Mucosa of rectum (tissue), 2 donors: ENCODE measurements around the gene CCDC197.

ENCODE experiments used
- H3K27ac ChIP-seq, 2 donors: one replicate each; pipeline ENCODE4 v1.7.0; 2013; ENCODE audit warnings: inconsistent platforms in 2 of 2, low read depth in 2 of 2, low read length in 2 of 2
- H3K27me3 ChIP-seq, 2 donors: one replicate each; pipeline ENCODE4 v1.7.0; 2013; ENCODE audit warnings: low read length in 2 of 2; ENCODE audit not compliant: control insufficient read depth in 2 of 2, insufficient read depth in 2 of 2
- H3K36me3 ChIP-seq, 2 donors: one replicate each; pipeline ENCODE4 v1.7.0; 2013; ENCODE audit warnings: low read length in 2 of 2; ENCODE audit not compliant: control insufficient read depth in 2 of 2, insufficient read depth in 2 of 2
- H3K4me1 ChIP-seq, 2 donors: one replicate each; pipeline ENCODE4 v1.7.0; 2013; ENCODE audit warnings: low read length in 2 of 2, mild to moderate bottlenecking in 1 of 2; ENCODE audit not compliant: control insufficient read depth in 2 of 2, insufficient read depth in 2 of 2
- H3K4me3 ChIP-seq, 2 donors: one replicate each; pipeline ENCODE4 v1.7.0; 2013; ENCODE audit warnings: low read length in 2 of 2
- H3K9ac ChIP-seq, 2 donors: one replicate each; pipeline ENCODE4 v1.7.0; 2013; ENCODE audit warnings: low read length in 2 of 2, low read depth in 1 of 2, mild to moderate bottlenecking in 1 of 2
- H3K9me3 ChIP-seq, 2 donors: one replicate each; pipeline ENCODE4 v1.7.0; 2013; ENCODE audit warnings: low read length in 2 of 2; ENCODE audit not compliant: control insufficient read depth in 2 of 2
- donor health status: healthy.
- donor health status: Normal muscosa, but diverticular disease.

Gene CCDC197

GRCh38 chr14:93987376-93987775, 9.7 kb upstream of the CCDC197 start:
- H3K27ac ChIP-seq: no peak overlapping the region
- H3K9ac ChIP-seq: no peak overlapping the region
- H3K4me3 ChIP-seq: no peak overlapping the region

GRCh38 chr14:93987815-93988476, 9.2 kb upstream of the CCDC197 start:
- Histone ChIP-seq H3K9ac (no peak overlapping the region), H3K27ac (no peak overlapping the region), H3K27me3 (peaks cover 0 to 2% of the 10 kb centered on the region in 2 donors), H3K36me3 (no peaks in the 10 kb centered on the region), H3K9me3 (no peaks in the 10 kb centered on the region), H3K4me3 (no peak overlapping the region), H3K4me1 (no peaks in the 10 kb centered on the region)

More at GRCh38 chr14:93987376-93987775, 9.7 kb upstream of the CCDC197 start:
- Histone ChIP-seq H3K36me3 (no peaks in the 10 kb centered on the region), H3K4me1 (no peaks in the 10 kb centered on the region), H3K9me3 (no peaks in the 10 kb centered on the region), H3K27me3 (peaks cover 0 to 2% of the 10 kb centered on the region in 2 donors)

GRCh38 chr14:93989939-93990338, 7.2 kb upstream of the CCDC197 start:
- H3K9ac ChIP-seq: no peak overlapping the region

GRCh38 chr14:93991212-93991611, 5.9 kb upstream of the CCDC197 start:
- H3K4me3 ChIP-seq: no peak overlapping the region
- H3K27ac ChIP-seq: no peak overlapping the region
- no peak overlapping the region for H3K9ac ChIP-seq
- H3K9me3 ChIP-seq: no peaks in the 10 kb centered on the region
- peaks cover 0 to 2% of the 10 kb centered on the region in 2 donors for H3K27me3 ChIP-seq
- H3K36me3 ChIP-seq: no peaks in the 10 kb centered on the region
- H3K4me1 ChIP-seq: no peaks in the 10 kb centered on the region

More at GRCh38 chr14:93989939-93990338, 7.2 kb upstream of the CCDC197 start:
- H3K27ac ChIP-seq: no peak overlapping the region
- H3K36me3 ChIP-seq: no peaks in the 10 kb centered on the region
- peaks cover 0 to 2% of the 10 kb centered on the region in 2 donors for H3K27me3 ChIP-seq
- no peak overlapping the region for H3K4me3 ChIP-seq
- H3K9me3 ChIP-seq: no peaks in the 10 kb centered on the region
- H3K4me1 ChIP-seq: no peaks in the 10 kb centered on the region

GRCh38 chr14:93991649-93992048, 5.5 kb upstream of the CCDC197 start:
- Histone ChIP-seq H3K27ac (no peak overlapping the region), H3K9me3 (no peaks in the 10 kb centered on the region), H3K4me1 (no peaks in the 10 kb centered on the region), H3K9ac (no peak overlapping the region), H3K27me3 (peaks cover 0 to 2% of the 10 kb centered on the region in 2 donors), H3K36me3 (no peaks in the 10 kb centered on the region), H3K4me3 (no peak overlapping the region)

GRCh38 chr14:93993382-93993781, 3.7 kb upstream of the CCDC197 start:
- Histone ChIP-seq H3K36me3 (no peaks in the 10 kb centered on the region), H3K27ac (no peak overlapping the region), H3K9me3 (no peaks in the 10 kb centered on the region), H3K4me3 (no peak overlapping the region), H3K9ac (no peak overlapping the region), H3K27me3 (peaks cover 0 to 2% of the 10 kb centered on the region in 2 donors), H3K4me1 (no peaks in the 10 kb centered on the region)

GRCh38 chr14:93994919-93995682, 2.0 kb upstream of the CCDC197 start:
- Histone ChIP-seq H3K4me3 (no peak overlapping the region), H3K36me3 (no peaks in the 10 kb centered on the region), H3K9me3 (no peaks in the 10 kb centered on the region), H3K4me1 (no peaks in the 10 kb centered on the region), H3K9ac (no peak overlapping the region), H3K27ac (peak overlapping the region in 1 of 2 donors; percentile 6), H3K27me3 (peaks cover 0 to 2% of the 10 kb centered on the region in 2 donors)

- no peaks in the 10 kb centered on the region for H3K4me1 ChIP-seq
- H3K27ac ChIP-seq: no peak overlapping the region
- H3K4me3 ChIP-seq: no peak overlapping the region
- H3K9ac ChIP-seq: no peak overlapping the region
- H3K9me3 ChIP-seq: no peaks in the 10 kb centered on the region
- H3K27me3 ChIP-seq: no peaks in the 10 kb centered on the region
- no peaks in the 10 kb centered on the region for H3K36me3 ChIP-seq
Observed at GRCh38 chr14:93996130-93996695, 888 bp upstream of the CCDC197 start.

GRCh38 chr14:93997916-93998870, 1.1 kb downstream of the CCDC197 start:
- H3K27ac ChIP-seq: no peak overlapping the region
- H3K27me3 ChIP-seq: no peaks in the 10 kb centered on the region
- peaks cover 4 to 8% of the 10 kb centered on the region in 2 donors for H3K4me1 ChIP-seq
- no peak overlapping the region for H3K4me3 ChIP-seq
- no peaks in the 10 kb centered on the region for H3K9me3 ChIP-seq
- no peak overlapping the region for H3K9ac ChIP-seq
- H3K36me3 ChIP-seq: no peaks in the 10 kb centered on the region
